ENCODE results near the gene SNX9. TPM values are rescaled to one million over a fixed set of nuclear protein-coding genes. Genes with fewer than 3 reads are reported as not detected.
"Not testable (repeated sequence)": the region's sequence is repeated elsewhere in the genome, so short reads cannot be mapped to it uniquely, and the experiment has no call there.

The SNX9 gene
- total and polyA plus RNA-seq, 12 donors = 18.8 to 39.7 (median 31.2) TPM

- Histone ChIP-seq H3K4me1 (peaks cover 0 to 34% (median 14%) of the 10 kb centered on the region in 9 donors), H3K9me3 (peaks cover 0 to 38% (median 20%) of the 10 kb centered on the region in 11 donors), H3K36me3 (no peaks in the 10 kb centered on the region), H3K27me3 (no peaks in the 10 kb centered on the region), H3K27ac (no peak overlapping the region), H3K4me3 (no peak overlapping the region)
- 84 to 95% methylated on average over 1 of the region's 1 CpG for WGBS, 2 donors
- intact Hi-C loops (cut with DNase I) = no loop called here
- no peak for DNase-seq
- ATAC-seq = no peak
- no peak for TF ChIP-seq CTCF (IDR thresholded peaks at IDR 0.05)
Observed at GRCh38 chr6:157853902-157854502, 31.0 kb downstream of the SNX9 start.

- TF ChIP-seq CTCF (IDR thresholded peaks at IDR 0.05) = no peak
- Histone ChIP-seq H3K27me3 (no peaks in the 10 kb centered on the region), H3K4me3 (no peak overlapping the region), H3K9me3 (peaks cover 0 to 38% (median 20%) of the 10 kb centered on the region in 11 donors), H3K36me3 (no peaks in the 10 kb centered on the region), H3K4me1 (peaks cover under 1 to 31% (median 13%) of the 10 kb centered on the region in 9 donors), H3K27ac (no peak overlapping the region)
- DNase-seq (no peak), ATAC-seq (no peak)
- intact Hi-C loops (cut with DNase I) = no loop called here
- 95% methylated on average over 5 of the region's 5 CpGs for WGBS, 2 donors
Observed at GRCh38 chr6:157855325-157855724, 32.3 kb downstream of the SNX9 start.

GRCh38 chr6:157855804-157856203 lies 32.8 kb downstream of the SNX9 start:
- intact Hi-C loops (cut with DNase I); H3K27ac ChIP-seq; H3K36me3 ChIP-seq; H3K27me3 ChIP-seq; H3K4me3 ChIP-seq; ATAC-seq; DNase-seq: not testable (repeated sequence)
- peaks cover 0 to 38% (median 20%) of the 10 kb centered on the region in 11 donors for H3K9me3 ChIP-seq
- peaks cover 2 to 33% (median 14%) of the 10 kb centered on the region in 9 donors for H3K4me1 ChIP-seq
- 73 to 85% methylated on average over 10 of the region's 10 CpGs for whole genome bisulfite sequencing, 2 donors

- Histone ChIP-seq H3K9me3 (peaks cover 0 to 15% (median 3%) of the 10 kb centered on the region in 11 donors), H3K4me1 (peaks cover 4 to 62% (median 38%) of the 10 kb centered on the region in 9 donors)
- H3K36me3 ChIP-seq; ATAC-seq; H3K4me3 ChIP-seq; H3K27me3 ChIP-seq; H3K27ac ChIP-seq; intact Hi-C loops (cut with DNase I); DNase-seq: not testable (repeated sequence)
- WGBS, 2 donors = 84 to 100% methylated on average over 1 of the region's 1 CpG
Observed at GRCh38 chr6:157858664-157859063, 35.6 kb downstream of the SNX9 start.

- WGBS, 2 donors = 67% methylated on average over 7 of the region's 7 CpGs
- ATAC-seq = no peak
- peaks cover 4 to 66% (median 40%) of the 10 kb centered on the region in 9 donors for H3K4me1 ChIP-seq
- H3K9me3 ChIP-seq = peaks cover 0 to 7% (median 0%) of the 10 kb centered on the region in 11 donors
- no peaks in the 10 kb centered on the region for H3K36me3 ChIP-seq
- no peak for TF ChIP-seq CTCF (IDR thresholded peaks at IDR 0.05)
- DNase-seq = no peak
- intact Hi-C loops (cut with DNase I) = no loop called here
- no peak overlapping the region for H3K27ac ChIP-seq
- no peaks in the 10 kb centered on the region for H3K27me3 ChIP-seq
- no peak overlapping the region for H3K4me3 ChIP-seq
Observed at GRCh38 chr6:157859775-157860504, 36.9 kb downstream of the SNX9 start.

Measured in heart right ventricle (tissue), 16 donors.